SK-N-SH (cell line): Measurements from ENCODE around the gene XPR1. TPM values are rescaled to one million over a fixed set of nuclear protein-coding genes. Genes with fewer than 3 reads are reported as not detected.

Experiments
- CTCF ChIA-PET: fragments of 300-600, 350-600 bp; formaldehyde crosslinking; extraction: SDS; loops from one replicate; lab custom pipeline; 2021; lab: Yijun Ruan, JAX
- POLR2A ChIA-PET: fragments of 350-600 bp; sonication (Branson Sonifier 250); formaldehyde crosslinking; extraction: SDS; loops from one replicate; lab custom pipeline; 2020; ENCODE audit warnings: antibody characterized with exemption, inconsistent platforms; lab: Yijun Ruan, JAX
- DNase-seq: peaks from one replicate; pipeline ENCODE4 v3.0.0; 2012
- H2AFZ ChIP-seq: fragments of 200-600 bp; sonication (generic); 2 replicates; pipeline ENCODE4 v1.8.1; 2016; ENCODE audit warnings: antibody characterized with exemption, mild to moderate bottlenecking, low read depth
- H3F3A ChIP-seq: fragments of 200-600 bp; sonication (generic); replicated peaks from 2 replicates; pipeline ENCODE3; 2016; ENCODE audit warnings: antibody characterized with exemption, mild to moderate bottlenecking; ENCODE audit not compliant: insufficient read depth
- H3K27ac ChIP-seq, 2 experiments: fragments of 200-500 bp in 1 of 2; fragments of 200-600 bp in 1 of 2; sonication (Bioruptor generic) in 1 of 2; sonication (generic), shearing (Covaris generic) in 1 of 2; 2 replicates each; pipeline versions ENCODE4 v1.5.1 to v1.6.1; 2014 to 2016; ENCODE audit warnings: low read depth in 2 of 2, inconsistent platforms in 1 of 2, low read length in 1 of 2, mild to moderate bottlenecking in 1 of 2, mixed read lengths in 1 of 2
- H3K27me3 ChIP-seq: fragments of 200-600 bp; sonication (generic), shearing (Covaris generic); 2 replicates; pipeline ENCODE4 v1.6.1; 2016; ENCODE audit warnings: mixed run types; ENCODE audit not compliant: insufficient read depth
- H3K36me3 ChIP-seq, 2 experiments: fragments of 200-500 bp in 1 of 2; fragments of 200-600 bp in 1 of 2; sonication (Bioruptor generic) in 1 of 2; sonication (generic) in 1 of 2; replicated peaks in 1 of 2; 2 replicates each; pipeline versions ENCODE3 to v1.5.1; 2014 to 2016; ENCODE audit warnings: low read length in 1 of 2, mild to moderate bottlenecking in 1 of 2; ENCODE audit not compliant: insufficient read depth in 2 of 2, control insufficient read depth in 1 of 2
- H3K4me1 ChIP-seq, 2 experiments: fragments of 200-500 bp in 1 of 2; fragments of 200-600 bp in 1 of 2; sonication (Bioruptor generic) in 1 of 2; sonication (generic), shearing (Covaris generic) in 1 of 2; 2 replicates each; pipeline versions ENCODE4 v1.5.1 to v1.6.1; 2014 to 2016; ENCODE audit warnings: low read depth in 1 of 2, low read length in 1 of 2, mixed run types in 1 of 2; ENCODE audit not compliant: insufficient read depth in 2 of 2, control insufficient read depth in 1 of 2
- H3K4me2 ChIP-seq: fragments of 200-600 bp; sonication (generic), shearing (Covaris generic); 2 replicates; pipeline ENCODE4 v1.6.1; 2017; ENCODE audit warnings: mixed run types
- H3K4me3 ChIP-seq, 2 experiments: fragments of 200-500 bp in 1 of 2; fragments of 200-600 bp in 1 of 2; sonication (Bioruptor generic) in 1 of 2; sonication (generic), shearing (Covaris generic) in 1 of 2; 2 replicates each; pipeline versions ENCODE4 v1.5.1 to v1.8.1; 2014 to 2016; ENCODE audit warnings: low read depth in 2 of 2, inconsistent platforms in 1 of 2, low read length in 1 of 2, mild to moderate bottlenecking in 1 of 2, mixed read lengths in 1 of 2, moderate library complexity in 1 of 2
- H3K79me2 ChIP-seq: fragments of 200-600 bp; sonication (generic); 2 replicates; pipeline ENCODE4 v1.8.1; 2017; ENCODE audit warnings: mild to moderate bottlenecking; ENCODE audit not compliant: insufficient read depth
- H3K9ac ChIP-seq: fragments of 200-600 bp; sonication (generic); 2 replicates; pipeline ENCODE4 v1.6.1; 2017; ENCODE audit warnings: mixed run types
- H3K9me2 ChIP-seq: fragments of 200-600 bp; sonication (generic); 2 replicates; pipeline ENCODE4 v1.6.1; 2017; ENCODE audit warnings: mixed run types
- H3K9me3 ChIP-seq: fragments of 200-600 bp; sonication (generic); 2 replicates; pipeline ENCODE4 v1.6.1; 2017; ENCODE audit warnings: mixed run types, mild to moderate bottlenecking, moderate library complexity
- H4K20me1 ChIP-seq: fragments of 200-600 bp; sonication (generic); 2 replicates; pipeline ENCODE4 v1.6.1; 2017; ENCODE audit warnings: mild to moderate bottlenecking, mixed run types; ENCODE audit not compliant: insufficient read depth
- ELF1 ChIP-seq: IDR thresholded peaks from 2 replicates; pipeline ENCODE4 v1.4.0; 2012
- EP300 ChIP-seq, 2 experiments: IDR thresholded peaks; 2 replicates each; pipeline versions ENCODE4 v1.4.0 to v1.6.1; 2012; ENCODE audit warnings: borderline replicate concordance in 1 of 2, low read depth in 1 of 2, low read length in 1 of 2
- FOXM1 ChIP-seq: IDR thresholded peaks from 2 replicates; pipeline ENCODE4 v1.4.0; 2012; ENCODE audit warnings: low read depth, mild to moderate bottlenecking
- GABPA ChIP-seq: IDR thresholded peaks from 2 replicates; pipeline ENCODE4 v1.4.0; 2012; ENCODE audit warnings: low read depth, mild to moderate bottlenecking
- GATA2 ChIP-seq: sonication (generic); formaldehyde crosslinking; IDR thresholded peaks from 2 replicates; pipeline ENCODE4 v1.5.0; 2020; ENCODE audit warnings: mild to moderate bottlenecking, missing genetic modification reagents
- IRF3 ChIP-seq: fragments of 150-350 bp; IDR thresholded peaks from 2 replicates; pipeline ENCODE4 v1.6.1; 2016; ENCODE audit warnings: mild to moderate bottlenecking, low read depth, low read length
- MAX ChIP-seq: IDR thresholded peaks from 2 replicates; pipeline ENCODE4 v1.4.0; 2012; ENCODE audit warnings: low read depth
- RAD21 ChIP-seq: IDR thresholded peaks from 2 replicates; pipeline ENCODE4 v1.6.1; 2012; ENCODE audit warnings: mild to moderate bottlenecking, low read length
- RFX5 ChIP-seq: IDR thresholded peaks from 2 replicates; pipeline ENCODE4 v1.6.1; 2012; ENCODE audit warnings: mild to moderate bottlenecking, improper control_type of control experiment, low read length
- RXRA ChIP-seq: IDR thresholded peaks from 2 replicates; pipeline ENCODE4 v1.4.0; 2012; ENCODE audit warnings: low read depth, mild to moderate bottlenecking, borderline replicate concordance
- SMC3 ChIP-seq: IDR thresholded peaks from 2 replicates; pipeline ENCODE4 v1.6.1; 2012; ENCODE audit warnings: low read depth, low read length, improper control_type of control experiment
- TAF1 ChIP-seq: IDR thresholded peaks from 2 replicates; pipeline ENCODE4 v1.6.1; 2012; ENCODE audit warnings: low read depth, mild to moderate bottlenecking, low read length, moderate library complexity, borderline replicate concordance
- TCF12 ChIP-seq: IDR thresholded peaks from 2 replicates; pipeline ENCODE4 v1.4.0; 2012
- TEAD4 ChIP-seq: IDR thresholded peaks from 2 replicates; pipeline ENCODE4 v1.4.0; 2012; ENCODE audit warnings: mild to moderate bottlenecking, borderline replicate concordance; ENCODE audit not compliant: insufficient read depth
- USF2 ChIP-seq: fragments of 150-350 bp; IDR thresholded peaks from 2 replicates; pipeline ENCODE4 v1.6.1; 2017; ENCODE audit warnings: antibody characterized with exemption, low read length, low read depth, borderline replicate concordance
- YY1 ChIP-seq: IDR thresholded peaks from 2 replicates; pipeline ENCODE4 v1.4.0; 2012; ENCODE audit warnings: low read depth, mild to moderate bottlenecking
- ZBTB33 ChIP-seq: IDR thresholded peaks from 2 replicates; pipeline ENCODE4 v1.4.0; 2012; ENCODE audit warnings: low read depth, borderline replicate concordance
- WGBS: methylation state at CpG from one replicate; pipeline ENCODE4 v1.1.6; 2017; ENCODE audit warnings: low lambda C conversion rate; 5-methylcytosine and 5-hydroxymethylcytosine counted together
- polyA plus RNA-seq, 3 experiments: library from polyadenylated mRNA; depleted of rRNA; stranded (reverse); fragments of >200 nt; gene quantifications; 2 replicates each; pipeline ENCODE4 v1.2.3, GENCODE V29; 2012

Gene XPR1
- polyA plus RNA-seq, 1 of the 3 experiments (the other 2 are of a cell fraction), result 7.9 TPM

GRCh38 chr1:180622658-180623508 lies 8.9 kb upstream of the XPR1 start:
- H3K9me3 ChIP-seq, result no peaks in the 10 kb centered on the region
- no peak overlapping the region for H3K4me3 ChIP-seq
- H3K79me2 ChIP-seq, result no peaks in the 10 kb centered on the region
- no peaks in the 10 kb centered on the region for H3K27me3 ChIP-seq
- 93% methylated on average over 10 of the region's 10 CpGs for WGBS
- TF ChIP-seq ZBTB33, result no peak
- no peak for TF ChIP-seq YY1
- no peak for TF ChIP-seq TAF1
- no peak for TF ChIP-seq EP300 (IDR thresholded peaks at IDR 0.05; ENCODE audit: borderline replicate concordance in 1 of 2, low read depth in 1 of 2, low read length in 1 of 2)
- TF ChIP-seq RXRA, result no peak
- no peak for TF ChIP-seq GATA2
- TF ChIP-seq ELF1, result no peak
- no peak for TF ChIP-seq GABPA
- TF ChIP-seq USF2, result no peak
- no peak for TF ChIP-seq TEAD4
- TF ChIP-seq IRF3, result no peak
- TF ChIP-seq SMC3, result no peak
- TF ChIP-seq TCF12, result no peak
- no peak for TF ChIP-seq RFX5
- no peak for TF ChIP-seq RAD21
- TF ChIP-seq FOXM1, result no peak
- no peak for TF ChIP-seq MAX
- no peaks in the 10 kb centered on the region for H3K9me2 ChIP-seq
- DNase-seq, result no peak
- no peak overlapping the region for H3K27ac ChIP-seq
- H4K20me1 ChIP-seq, result no peaks in the 10 kb centered on the region
- ChIA-PET CTCF (interaction anchor here (1.0 kb wide), 1 partner anchor 13 kb away, joined by 3 read pairs; no protein-coding TSS in a partner anchor), POLR2A (no interaction called here)
- H3K4me2 ChIP-seq, result no peak overlapping the region
- H3K36me3 ChIP-seq, result no peaks in the 10 kb centered on the region
- no peaks in the 10 kb centered on the region for H3F3A ChIP-seq
- H2AFZ ChIP-seq, result no peak overlapping the region
- H3K9ac ChIP-seq, result no peak overlapping the region
- no peaks in the 10 kb centered on the region for H3K4me1 ChIP-seq
